AG09319 (cell line): ENCODE results near the gene TNNT1.

ENCODE experiments used
- DNase-seq: peaks from one replicate; pipeline ENCODE4 v3.0.0-alpha.2; 2010; ENCODE audit warnings: low read depth; ENCODE audit errors: extremely low read depth
- CTCF ChIP-seq: IDR thresholded peaks from 2 replicates; pipeline ENCODE4 v1.5.1; 2011; ENCODE audit warnings: low read depth, mild to moderate bottlenecking, inconsistent platforms, low read length, moderate library complexity

Gene TNNT1

DNA sequence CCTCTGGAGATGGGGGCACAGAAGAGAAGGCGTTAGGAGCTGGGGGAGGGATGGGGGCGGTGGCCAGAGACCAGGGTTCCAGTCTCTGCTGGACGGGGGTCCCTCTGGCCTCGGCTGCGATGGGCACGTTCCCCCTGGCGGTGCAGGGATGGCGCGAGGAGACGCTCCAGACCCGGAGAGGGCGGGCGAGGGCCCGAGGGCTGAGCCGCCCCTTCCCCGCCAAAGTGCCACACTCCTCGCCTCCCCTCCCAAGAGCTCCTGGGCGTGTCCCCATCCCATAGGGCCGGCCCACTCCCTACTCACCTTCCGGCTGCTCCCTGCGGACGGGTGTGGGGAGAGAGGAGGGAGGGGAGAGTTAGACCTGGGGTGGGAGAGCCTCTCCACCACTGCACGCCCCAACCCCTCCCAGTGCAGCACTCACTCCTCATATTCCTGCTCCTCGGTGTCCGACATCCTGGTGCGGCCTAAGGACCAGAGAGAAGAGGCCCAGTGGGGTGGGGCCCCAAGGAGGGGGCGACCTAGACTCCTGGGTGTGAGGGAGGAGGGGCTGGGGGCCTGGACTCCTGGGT, 2.2 kb downstream of the TNNT1 start:
- DNase-seq = no peak

GRCh38 chr19:55146078-55146704, 2.8 kb downstream of the TNNT1 start:
- TF ChIP-seq CTCF = peak; percentile 54
- no peak for DNase-seq

More for the DNA sequence above, 2.2 kb downstream of the TNNT1 start:
- TF ChIP-seq CTCF = no peak

- DNase-seq = no peak
- TF ChIP-seq CTCF = no peak
These were observed 3.8 kb downstream of the TNNT1 start for GRCh38 chr19:55145232-55145631.

GRCh38 chr19:55141696-55142095, 7.3 kb downstream of the TNNT1 start:
- DNase-seq = no peak
- no peak for TF ChIP-seq CTCF

DNA sequence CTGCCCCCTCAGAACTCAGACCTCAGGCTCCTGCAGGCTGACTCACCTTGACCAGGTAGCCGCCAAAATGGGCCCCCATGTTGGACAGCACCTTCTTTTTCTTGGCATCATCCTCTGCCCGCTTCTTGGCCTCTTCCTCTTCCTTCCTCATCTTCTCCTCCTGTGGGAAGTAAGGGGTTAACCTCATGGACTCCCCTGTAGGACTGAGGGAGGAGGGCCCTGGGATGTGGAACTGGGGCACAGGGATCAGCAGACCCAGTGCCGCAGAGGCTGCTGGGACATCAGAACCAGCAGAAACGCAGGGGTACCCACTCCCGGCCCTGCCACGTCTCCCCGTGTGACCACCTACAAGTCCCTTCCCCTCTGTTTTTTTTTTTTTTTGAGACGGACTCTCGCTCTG, 11.1 kb downstream of the TNNT1 start:
- no peak for TF ChIP-seq CTCF

DNA sequence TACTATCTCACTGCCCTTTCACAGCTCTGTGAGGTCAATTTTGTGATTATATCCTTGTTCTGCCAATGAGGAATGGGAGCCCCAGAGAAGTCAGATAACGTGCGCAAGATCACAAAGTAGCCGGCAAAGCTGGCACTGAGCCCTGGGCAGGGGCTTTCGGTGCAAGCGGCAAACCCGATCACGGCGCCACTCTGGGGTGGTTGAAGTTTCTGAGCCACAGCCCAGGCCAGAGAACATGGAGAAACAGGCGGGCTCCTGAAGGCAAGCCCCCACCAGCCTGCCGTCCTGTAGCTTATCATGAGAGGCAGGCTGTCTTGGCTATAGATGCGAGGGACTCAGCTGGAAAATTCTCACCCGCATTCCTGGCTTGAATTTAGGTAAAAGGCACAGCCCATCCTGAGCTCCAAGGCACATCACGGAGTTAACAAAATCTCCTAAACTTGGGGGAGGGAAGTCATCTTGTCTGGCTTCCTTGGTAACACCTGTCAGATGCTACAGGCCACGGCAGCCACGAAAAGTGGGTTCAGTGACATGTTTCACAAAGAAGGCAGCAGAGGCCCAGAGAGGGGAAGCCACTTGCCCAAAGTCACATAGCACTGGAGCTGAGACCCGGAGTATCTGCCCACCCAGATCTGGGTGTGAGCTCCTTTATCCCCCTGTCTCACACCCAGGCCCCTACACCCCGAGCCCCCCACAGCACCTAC, 12.5 kb downstream of the TNNT1 start:
- TF ChIP-seq CTCF = no peak
- no peak for DNase-seq

More for the DNA sequence above, 11.1 kb downstream of the TNNT1 start:
- DNase-seq = no peak

- no peak for DNase-seq
- no peak for TF ChIP-seq CTCF
These were observed 14.3 kb downstream of the TNNT1 start for GRCh38 chr19:55134736-55135135.
